Mammary epithelial cell (primary cell): ENCODE results near the gene CCL4L2.
"Not testable (repeated sequence)": the region's sequence is repeated elsewhere in the genome, so short reads cannot be mapped to it uniquely, and the experiment has no call there.

Experiments used
- CTCF ChIP-seq, 2 donors: IDR thresholded peaks in 1 of 2; conservative IDR thresholded peaks in 1 of 2; 2 replicates each; pipeline ENCODE4 v1.5.1; 2011 to 2012; ENCODE audit warnings: inconsistent platforms in 2 of 2, low read length in 2 of 2, mild to moderate bottlenecking in 2 of 2, control low read depth in 1 of 2, low read depth in 1 of 2; ENCODE audit not compliant: insufficient read depth in 1 of 2; ENCODE audit errors: extremely low read depth in 1 of 2
- EZH2 ChIP-seq: IDR thresholded peaks from 2 replicates; pipeline ENCODE4 v1.6.1; 2012; ENCODE audit warnings: low read length, inconsistent platforms, borderline replicate concordance

DNA sequence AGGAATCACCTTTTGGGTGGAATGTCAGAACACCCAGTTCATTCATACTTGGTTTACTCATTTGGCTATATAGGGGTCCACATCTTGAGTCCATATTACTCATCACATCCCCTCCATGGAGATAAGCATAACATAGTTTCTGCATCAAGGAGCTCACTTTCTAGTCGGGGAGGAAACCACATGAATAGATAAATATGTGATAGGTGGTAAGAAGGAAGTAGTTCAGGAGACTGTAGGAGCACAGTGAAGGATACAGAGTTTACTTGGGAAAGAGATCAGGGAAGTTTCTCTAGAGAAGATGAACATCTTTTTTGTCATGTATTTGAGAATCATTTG lies 4.4 kb upstream of the CCL4L2 start:
- not testable (repeated sequence) for TF ChIP-seq CTCF (conservative IDR thresholded peaks at IDR 0.05 in 1 of 2, IDR thresholded peaks at IDR 0.05 in 1 of 2; ENCODE audit: extremely low read depth in 1 of 2, insufficient read depth in 1 of 2, low read depth in 1 of 2, low read length in 2 of 2); EZH2
